HL-60 (cell line): ENCODE measurements around the gene TTC39A.

Source experiments
- CTCF ChIP-seq: IDR thresholded peaks from one replicate; pipeline ENCODE4 v1.5.1; 2011; ENCODE audit warnings: low read length, control low read depth, inconsistent platforms; ENCODE audit not compliant: insufficient read depth
- POLR2AphosphoS5 ChIP-seq: IDR thresholded peaks from 2 replicates; pipeline ENCODE4 v1.6.1; 2012; ENCODE audit warnings: low read depth
- REST ChIP-seq: IDR thresholded peaks from 2 replicates; pipeline ENCODE4 v1.6.1; 2012; ENCODE audit warnings: low read depth; ENCODE audit not compliant: insufficient replicate concordance

DNA sequence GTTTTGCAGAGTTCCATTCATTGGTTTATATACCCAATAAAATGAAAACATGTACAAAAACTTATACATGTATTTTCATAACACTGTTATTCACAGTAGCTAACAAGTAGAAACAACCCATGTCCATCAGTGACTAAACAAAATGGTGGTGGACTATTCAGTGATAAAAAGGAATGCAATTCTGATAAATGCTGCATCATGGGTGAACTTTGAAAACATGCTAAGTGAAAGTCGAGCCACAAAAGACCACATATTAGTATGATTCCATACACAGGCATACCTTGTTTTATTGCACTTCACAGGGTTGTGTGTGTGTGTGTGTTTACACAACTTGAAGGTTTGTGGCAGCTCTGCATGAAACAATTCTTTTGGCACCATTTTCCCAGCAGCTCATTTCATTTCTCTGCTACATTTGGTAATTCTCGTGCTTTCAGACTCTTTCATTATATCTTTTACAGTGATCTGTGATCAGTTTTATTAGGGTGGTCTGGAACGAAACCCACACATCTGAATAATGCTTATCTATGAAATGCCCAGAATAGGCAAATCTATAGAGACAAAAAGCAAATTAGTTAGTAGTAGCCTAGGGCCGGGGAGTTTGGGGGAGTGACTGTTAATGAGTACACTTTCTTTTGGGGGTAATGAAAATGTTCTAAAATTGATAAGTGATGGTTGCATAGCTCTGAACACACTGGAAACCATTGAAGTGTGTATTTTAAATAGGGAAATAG is 67.0 kb downstream of the TTC39A start:
- TF ChIP-seq CTCF (no peak), REST (no peak), POLR2AphosphoS5 (no peak)
